Stimulated activated naive CD8-positive, alpha-beta T cell treated with anti-CD3 and anti-CD28 coated beads, Interleukin-15, Interleukin-2, amounts not matched to agents 100 ng/mL and 50 ng/mL, for 24 hours (primary cell): ENCODE measurements around the gene KCND3.
"Not testable (repeated sequence)": the region's sequence is repeated elsewhere in the genome, so short reads cannot be mapped to it uniquely, and the experiment has no call there.

Experiments used
- H3K27ac Mint-ChIP-seq: one replicate; pipeline ENCODE4 v1.8.0; 2021; ENCODE audit warnings: mild to moderate bottlenecking, mixed read lengths
- H3K27me3 Mint-ChIP-seq: one replicate; pipeline ENCODE4 v1.8.0; 2021; ENCODE audit warnings: mixed read lengths
- H3K36me3 Mint-ChIP-seq: one replicate; pipeline ENCODE4 v1.8.0; 2021; ENCODE audit warnings: low read depth, mixed read lengths
- H3K4me1 Mint-ChIP-seq: one replicate; pipeline ENCODE4 v1.8.0; 2021; ENCODE audit warnings: low read depth, mixed read lengths
- H3K4me3 Mint-ChIP-seq: one replicate; pipeline ENCODE4 v1.8.0; 2021; ENCODE audit warnings: mild to moderate bottlenecking, mixed read lengths
- H3K9me3 Mint-ChIP-seq: one replicate; pipeline ENCODE4 v1.8.0; 2021; ENCODE audit warnings: mixed read lengths

The KCND3 gene

GRCh38 chr1:111750856-111751255 lies 238.6 kb downstream of the KCND3 start:
- Mint-ChIP-seq H3K36me3 (no peaks in the 10 kb centered on the region), H3K9me3 (no peaks in the 10 kb centered on the region), H3K4me1 (peaks cover 13% of the 10 kb centered on the region), H3K27ac (no peak overlapping the region), H3K27me3 (no peaks in the 10 kb centered on the region), H3K4me3 (no peak overlapping the region)

- H3K4me3 Mint-ChIP-seq: no peak overlapping the region
- H3K4me1 Mint-ChIP-seq: peaks cover 9% of the 10 kb centered on the region
- H3K36me3 Mint-ChIP-seq: no peaks in the 10 kb centered on the region
- no peak overlapping the region for H3K27ac Mint-ChIP-seq
- no peaks in the 10 kb centered on the region for H3K27me3 Mint-ChIP-seq
- no peaks in the 10 kb centered on the region for H3K9me3 Mint-ChIP-seq
Observed at GRCh38 chr1:111749628-111750027, 239.8 kb downstream of the KCND3 start.

- H3K4me1 Mint-ChIP-seq: no peaks in the 10 kb centered on the region
- H3K36me3 Mint-ChIP-seq: no peaks in the 10 kb centered on the region
- H3K9me3 Mint-ChIP-seq: no peaks in the 10 kb centered on the region
- H3K27me3 Mint-ChIP-seq: peaks cover 3% of the 10 kb centered on the region
- H3K4me3 Mint-ChIP-seq: no peak overlapping the region
- H3K27ac Mint-ChIP-seq: no peak overlapping the region
Observed at GRCh38 chr1:111747947-111748346, 241.5 kb downstream of the KCND3 start.

- H3K27ac Mint-ChIP-seq: peak overlapping the region; percentile 14
- no peaks in the 10 kb centered on the region for H3K4me1 Mint-ChIP-seq
- peaks cover 9% of the 10 kb centered on the region for H3K27me3 Mint-ChIP-seq
- H3K9me3 Mint-ChIP-seq: no peaks in the 10 kb centered on the region
- no peak overlapping the region for H3K4me3 Mint-ChIP-seq
- H3K36me3 Mint-ChIP-seq: no peaks in the 10 kb centered on the region
Observed at GRCh38 chr1:111747282-111747734, 242.2 kb downstream of the KCND3 start.

- Mint-ChIP-seq H3K27me3 (peaks cover 13% of the 10 kb centered on the region), H3K36me3 (no peaks in the 10 kb centered on the region), H3K27ac (no peak overlapping the region), H3K4me1 (no peaks in the 10 kb centered on the region), H3K9me3 (no peaks in the 10 kb centered on the region), H3K4me3 (no peak overlapping the region)
Observed at GRCh38 chr1:111746614-111746999, 242.9 kb downstream of the KCND3 start.

GRCh38 chr1:111745675-111746613 lies 243.5 kb downstream of the KCND3 start:
- Mint-ChIP-seq H3K4me3 (no peak overlapping the region), H3K9me3 (no peaks in the 10 kb centered on the region), H3K4me1 (no peaks in the 10 kb centered on the region), H3K27me3 (peaks cover 20% of the 10 kb centered on the region), H3K36me3 (no peaks in the 10 kb centered on the region), H3K27ac (no peak overlapping the region)

- Mint-ChIP-seq H3K4me3 (no peak overlapping the region), H3K4me1 (peaks cover 8% of the 10 kb centered on the region), H3K36me3 (no peaks in the 10 kb centered on the region), H3K9me3 (no peaks in the 10 kb centered on the region), H3K27ac (no peak overlapping the region), H3K27me3 (peaks cover 31% of the 10 kb centered on the region)
Observed at GRCh38 chr1:111743679-111744101, 245.8 kb downstream of the KCND3 start.

GRCh38 chr1:111742938-111743549 lies 246.4 kb downstream of the KCND3 start:
- peaks cover 12% of the 10 kb centered on the region for H3K4me1 Mint-ChIP-seq
- H3K27ac Mint-ChIP-seq: no peak overlapping the region
- H3K36me3 Mint-ChIP-seq: no peaks in the 10 kb centered on the region
- peaks cover 32% of the 10 kb centered on the region for H3K27me3 Mint-ChIP-seq
- no peak overlapping the region for H3K4me3 Mint-ChIP-seq
- no peaks in the 10 kb centered on the region for H3K9me3 Mint-ChIP-seq

- H3K4me3 Mint-ChIP-seq, H3K36me3 Mint-ChIP-seq: not testable (repeated sequence)
Observed at GRCh38 chr1:111742292-111742691, 247.2 kb downstream of the KCND3 start.

GRCh38 chr1:111739925-111740765 lies 249.3 kb downstream of the KCND3 start:
- peaks cover 18% of the 10 kb centered on the region for H3K4me1 Mint-ChIP-seq
- no peak overlapping the region for H3K27ac Mint-ChIP-seq
- peaks cover 43% of the 10 kb centered on the region for H3K27me3 Mint-ChIP-seq

More at GRCh38 chr1:111742292-111742691, 247.2 kb downstream of the KCND3 start:
- not testable (repeated sequence) for H3K27ac Mint-ChIP-seq, H3K9me3 Mint-ChIP-seq
- Mint-ChIP-seq H3K4me1 (peaks cover 18% of the 10 kb centered on the region), H3K27me3 (peaks cover 40% of the 10 kb centered on the region)

GRCh38 chr1:111739194-111739924 lies 250.1 kb downstream of the KCND3 start, which contains the start of gene INKA2:
INKA2 (minus strand) TSS chr1:111739395; CDS start chr1:111739242, 153 bp downstream.
- H3K27ac Mint-ChIP-seq: peak within 1 kb of the TSS; percentile 88

More at GRCh38 chr1:111739925-111740765, 249.3 kb downstream of the KCND3 start:
- no peaks in the 10 kb centered on the region for H3K36me3 Mint-ChIP-seq
- H3K4me3 Mint-ChIP-seq: peak overlapping the region; percentile 92
- H3K9me3 Mint-ChIP-seq: no peaks in the 10 kb centered on the region

GRCh38 chr1:111738436-111739193 lies 250.9 kb downstream of the KCND3 start:
- Mint-ChIP-seq H3K4me3 (peak overlapping the region; percentile 92), H3K27ac (peak overlapping the region; percentile 88), H3K27me3 (peaks cover 43% of the 10 kb centered on the region), H3K36me3 (no peaks in the 10 kb centered on the region), H3K4me1 (peaks cover 18% of the 10 kb centered on the region), H3K9me3 (no peaks in the 10 kb centered on the region)

More at GRCh38 chr1:111739194-111739924, 250.1 kb downstream of the KCND3 start, which contains the start of gene INKA2:
- Mint-ChIP-seq H3K36me3 (no peaks in the 10 kb centered on the region), H3K4me3 (peak within 1 kb of the TSS; percentile 92), H3K9me3 (no peaks in the 10 kb centered on the region), H3K27me3 (peaks cover 43% of the 10 kb centered on the region), H3K4me1 (peaks cover 18% of the 10 kb centered on the region)

GRCh38 chr1:111738133-111738435 lies 251.4 kb downstream of the KCND3 start:
- peaks cover 18% of the 10 kb centered on the region for H3K4me1 Mint-ChIP-seq
- peaks cover 42% of the 10 kb centered on the region for H3K27me3 Mint-ChIP-seq
- no peaks in the 10 kb centered on the region for H3K9me3 Mint-ChIP-seq
- no peak overlapping the region for H3K27ac Mint-ChIP-seq
- peak overlapping the region; percentile 69 for H3K4me3 Mint-ChIP-seq
- no peaks in the 10 kb centered on the region for H3K36me3 Mint-ChIP-seq
